GM12891 (cell line): ENCODE data around the gene CABCOCO1.

ENCODE experiments used
- PAX5 ChIP-seq: IDR thresholded peaks from 2 replicates; pipeline ENCODE4 v1.6.1; 2011; ENCODE audit warnings: low read length, moderate library complexity, mild to moderate bottlenecking; ENCODE audit not compliant: insufficient read depth, severe bottlenecking
- POLR2A ChIP-seq: IDR thresholded peaks from 2 replicates; pipeline ENCODE4 v1.6.1; 2011; ENCODE audit warnings: low read depth, low read length, control low read depth
- POLR2AphosphoS5 ChIP-seq: IDR thresholded peaks from 2 replicates; pipeline ENCODE4 v1.6.1; 2011; ENCODE audit warnings: low read depth, low read length, control low read depth
- POU2F2 ChIP-seq: IDR thresholded peaks from 2 replicates; pipeline ENCODE4 v1.6.1; 2011; ENCODE audit warnings: low read depth, mild to moderate bottlenecking, control low read depth, low read length, moderate library complexity
- SPI1 ChIP-seq: IDR thresholded peaks from 2 replicates; pipeline ENCODE4 v1.6.1; 2011; ENCODE audit warnings: low read depth, low read length, control low read depth
- TAF1 ChIP-seq: IDR thresholded peaks from 2 replicates; pipeline ENCODE4 v1.6.1; 2011; ENCODE audit warnings: low read depth, low read length, control low read depth

- TF ChIP-seq POLR2A (no peak), TAF1 (no peak), POLR2AphosphoS5 (no peak), SPI1 (no peak), PAX5 (no peak), POU2F2 (no peak)
Measured at GRCh38 chr10:61781969-61782403, 119.3 kb downstream of the CABCOCO1 start.
